Spleen (tissue), 11 donors: Measurements from ENCODE around the gene GALNTL6. TPM values are rescaled to one million over a fixed set of nuclear protein-coding genes. Genes with fewer than 3 reads are reported as not detected.

Experiments used
- DNase-seq: peaks from one replicate; pipeline ENCODE4 v3.0.0-alpha.2; 2020
- H3K27ac ChIP-seq, 8 donors: fragments of 200-600 bp; sonication (generic) in 7 of 8; 1 replicate in 4 of 8; 2 replicates in 4 of 8; pipeline versions ENCODE4 v1.5.0 to v1.8.0; 2016 to 2021; ENCODE audit warnings: inconsistent platforms in 4 of 8, mild to moderate bottlenecking in 4 of 8, moderate library complexity in 1 of 8
- H3K27me3 ChIP-seq, 7 donors: fragments of 200-600 bp; sonication (generic) in 6 of 7; replicated peaks in 1 of 7; 1 replicate in 4 of 7; 2 replicates in 3 of 7; pipeline versions ENCODE4 v1.5.0 to v1.8.0; 2016 to 2021; ENCODE audit warnings: inconsistent platforms in 3 of 7, mild to moderate bottlenecking in 1 of 7
- H3K36me3 ChIP-seq, 6 donors: fragments of 200-600 bp; sonication (generic) in 5 of 6; 1 replicate in 4 of 6; 2 replicates in 2 of 6; pipeline versions ENCODE4 v1.5.0 to v1.8.0; 2016 to 2021; ENCODE audit warnings: inconsistent platforms in 2 of 6
- H3K4me1 ChIP-seq, 6 donors: fragments of 200-600 bp; sonication (generic) in 5 of 6; 1 replicate in 3 of 6; 2 replicates in 3 of 6; pipeline versions ENCODE4 v1.5.0 to v1.8.0; 2016 to 2021; ENCODE audit warnings: inconsistent platforms in 3 of 6
- H3K4me3 ChIP-seq, 8 donors: fragments of 200-600 bp; sonication (generic) in 7 of 8; 1 replicate in 4 of 8; 2 replicates in 4 of 8; pipeline versions ENCODE4 v1.5.0 to v1.8.0; 2016 to 2021; ENCODE audit warnings: inconsistent platforms in 4 of 8, mild to moderate bottlenecking in 4 of 8, moderate library complexity in 2 of 8
- H3K9me3 ChIP-seq, 8 donors: fragments of 200-600 bp; sonication (generic) in 7 of 8; 1 replicate in 4 of 8; 2 replicates in 4 of 8; pipeline versions ENCODE4 v1.5.0 to v1.8.0; 2016 to 2021; ENCODE audit warnings: inconsistent platforms in 4 of 8
- CTCF ChIP-seq, 11 experiments: fragments of 200-600 bp in 7 of 11; fragments of 450-650 bp in 4 of 11; sonication (generic) in 4 of 11; IDR thresholded peaks in 8 of 11; conservative IDR thresholded peaks in 3 of 11; 1 replicate in 7 of 11; 2 replicates in 4 of 11; pipeline versions ENCODE4 v1.4.0 to v1.8.0; 2016 to 2021; ENCODE audit warnings: antibody characterized with exemption in 11 of 11, inconsistent platforms in 4 of 11, mild to moderate bottlenecking in 1 of 11
- POLR2A ChIP-seq, 3 donors: fragments of 450-650 bp; IDR thresholded peaks; one replicate each; pipeline ENCODE4 v1.5.1; 2017; ENCODE audit warnings: antibody characterized with exemption in 3 of 3, mild to moderate bottlenecking in 1 of 3
- POLR2AphosphoS5 ChIP-seq, 3 donors: sonication (generic); formaldehyde crosslinking; IDR thresholded peaks; one replicate each; pipeline ENCODE4 v1.5.1; 2017; ENCODE audit warnings: antibody characterized with exemption in 3 of 3
- WGBS, 5 donors: extraction: QIAGEN DNeasy Blood & Tissue Kit in 3 of 5; methylation state at CpG; one replicate each; pipeline versions ENCODE4 v1.1.5 to v1.1.7; 2013 to 2018; 5-methylcytosine and 5-hydroxymethylcytosine counted together
- intact Hi-C: fragments of 100-400 bp; cut with DNase I; formaldehyde crosslinking; loops from one replicate; pipeline ENCODE4 v1.15.0; 2023; ENCODE audit warnings: low total_unique reads
- polyA plus RNA-seq, 3 donors: library from polyadenylated mRNA; stranded (reverse); fragments of 200-250 nt; gene quantifications; one replicate each; pipeline ENCODE4 v1.2.1, GENCODE V29; 2013
- total RNA-seq, 7 donors: library from RNA; depleted of rRNA in 3 of 7; stranded (reverse); fragments of >200 nt in 3 of 7; fragmentation: NEBNext Ultra II Directional in 4 of 7; extraction: Animal tissue kit (Norgen Biotek cat#: 25700) in 4 of 7; gene quantifications; one replicate each; pipeline versions ENCODE4 v1.1.0 to v1.2.1, GENCODE V29; 2016 to 2021
- donor health status: healthy with polysubstance abuse.
- donor health status: DM: no; HTN: no; CAD: no; lungs with moderate emphysema.
- donor health status: DM: no; HTN: no; CAD: no.
- donor health status: Bipolar disorder and iron deficiency.
- donor health status: healthy.
- donor health status: DM: no; HTN: no; CAD: no.
- donor health status: DM: yes; HTN: yes; CAD: no.

GALNTL6 gene
- total and polyA plus RNA-seq, 10 donors: 3.2 to 12.5 (median 7.1) TPM

GRCh38 chr4:173057901-173058300 lies 1244.7 kb downstream of the GALNTL6 start:
- WGBS, 5 donors: 57 to 92% (median 75%) methylated on average over 1 of the region's 1 CpG
- H3K9me3 ChIP-seq: no peaks in the 10 kb centered on the region
- no peak for DNase-seq
- no peaks in the 10 kb centered on the region for H3K36me3 ChIP-seq
- intact Hi-C loops: no loop called here
- TF ChIP-seq POLR2A (IDR thresholded peaks at IDR 0.05): no peak
- no peaks in the 10 kb centered on the region for H3K4me1 ChIP-seq
- H3K27me3 ChIP-seq: no peaks in the 10 kb centered on the region
- H3K27ac ChIP-seq: no peak overlapping the region
- no peak overlapping the region for H3K4me3 ChIP-seq

GRCh38 chr4:173061160-173061559 lies 1248.0 kb downstream of the GALNTL6 start:
- no peaks in the 10 kb centered on the region for H3K36me3 ChIP-seq
- H3K9me3 ChIP-seq: peaks cover 0 to 23% (median 17%) of the 10 kb centered on the region in 8 donors
- H3K4me1 ChIP-seq: no peaks in the 10 kb centered on the region
- H3K27me3 ChIP-seq: no peaks in the 10 kb centered on the region
- DNase-seq: no peak
- TF ChIP-seq POLR2AphosphoS5 (IDR thresholded peaks at IDR 0.05) (no peak), POLR2A (IDR thresholded peaks at IDR 0.05) (no peak), CTCF (IDR thresholded peaks at IDR 0.05 in 8 of 11, conservative IDR thresholded peaks at IDR 0.05 in 3 of 11) (no peak)
- H3K27ac ChIP-seq: no peak overlapping the region
- no peak overlapping the region for H3K4me3 ChIP-seq
- WGBS, 5 donors: 62 to 90% (median 68%) methylated on average over 4 of the region's 4 CpGs
- intact Hi-C loops: no loop called here

- no peak overlapping the region for H3K4me3 ChIP-seq
- no peak for DNase-seq
- intact Hi-C loops: no loop called here
- H3K27ac ChIP-seq: no peak overlapping the region
- no peaks in the 10 kb centered on the region for H3K4me1 ChIP-seq
- H3K27me3 ChIP-seq: no peaks in the 10 kb centered on the region
- H3K9me3 ChIP-seq: peaks cover 0 to 40% (median 31%) of the 10 kb centered on the region in 8 donors
- WGBS, 5 donors: 75 to 90% (median 78%) methylated on average over 1 of the region's 1 CpG
- TF ChIP-seq POLR2A (IDR thresholded peaks at IDR 0.05) (no peak), CTCF (IDR thresholded peaks at IDR 0.05 in 8 of 11, conservative IDR thresholded peaks at IDR 0.05 in 3 of 11) (no peak), POLR2AphosphoS5 (IDR thresholded peaks at IDR 0.05) (no peak)
- H3K36me3 ChIP-seq: no peaks in the 10 kb centered on the region
These were observed 1260.8 kb downstream of the GALNTL6 start for GRCh38 chr4:173073939-173074500.

GRCh38 chr4:173074501-173074946 lies 1261.3 kb downstream of the GALNTL6 start:
- no peak overlapping the region for H3K27ac ChIP-seq
- WGBS, 5 donors: 70 to 86% (median 80%) methylated on average over 3 of the region's 3 CpGs
- intact Hi-C loops: no loop called here
- peaks cover 0 to 40% (median 29%) of the 10 kb centered on the region in 8 donors for H3K9me3 ChIP-seq
- TF ChIP-seq CTCF (IDR thresholded peaks at IDR 0.05 in 8 of 11, conservative IDR thresholded peaks at IDR 0.05 in 3 of 11): no peak
- no peaks in the 10 kb centered on the region for H3K27me3 ChIP-seq
- DNase-seq: no peak
- H3K4me3 ChIP-seq: no peak overlapping the region
- H3K4me1 ChIP-seq: no peaks in the 10 kb centered on the region
- no peaks in the 10 kb centered on the region for H3K36me3 ChIP-seq
